Amniotic epithelial cell (primary cell): ENCODE data around the gene SCIMP.
"Not testable (repeated sequence)": the region's sequence is repeated elsewhere in the genome, so short reads cannot be mapped to it uniquely, and the experiment has no call there.

ENCODE experiments used
- DNase-seq: peaks from one replicate; pipeline ENCODE4 v3.0.0-alpha.2; 2010; ENCODE audit warnings: low read depth

SCIMP gene

GRCh38 chr17:5184288-5184687 is 50.4 kb downstream of the SCIMP start:
- no peak for DNase-seq

GRCh38 chr17:5183410-5183793 is 51.3 kb downstream of the SCIMP start:
- no peak for DNase-seq

GRCh38 chr17:5182597-5183409 is 51.9 kb downstream of the SCIMP start:
- no peak for DNase-seq

GRCh38 chr17:5181509-5182305 is 53.0 kb downstream of the SCIMP start:
- DNase-seq, result no peak

- no peak for DNase-seq
Observed at GRCh38 chr17:5179003-5179402, 55.7 kb downstream of the SCIMP start.

GRCh38 chr17:5175027-5175426 is 59.6 kb downstream of the SCIMP start:
- not testable (repeated sequence) for DNase-seq

GRCh38 chr17:5165791-5166564 is 68.7 kb downstream of the SCIMP start:
- DNase-seq, result peak; percentile 87

GRCh38 chr17:5164436-5164835 is 70.2 kb downstream of the SCIMP start:
- no peak for DNase-seq

- not testable (repeated sequence) for DNase-seq
Observed at GRCh38 chr17:5161793-5162192, 72.9 kb downstream of the SCIMP start.

GRCh38 chr17:5160702-5161101 is 74.0 kb downstream of the SCIMP start:
- not testable (repeated sequence) for DNase-seq
